Activated naive CD4-positive, alpha-beta T cell treated with anti-CD3 and anti-CD28 coated beads, Interleukin-2, amount 10 ng/mL, durations not matched to agents 5 hours and 36 hours (primary cell): ENCODE data around the gene GRAMD1B. TPM values are rescaled to one million over a fixed set of nuclear protein-coding genes. Genes with fewer than 3 reads are reported as not detected.

Experiments used
- microRNA-seq: library from miRNA; unstranded; fragments of <30 nt; microRNA quantifications from one replicate; pipeline ENCODE4 v1.2.0, GENCODE V29; 2022; ENCODE audit warnings: borderline microRNAs expressed, borderline replicate concordance
- total RNA-seq, 2 experiments: library from RNA; stranded (reverse); gene quantifications; one replicate each; pipeline ENCODE4 v1.2.3, GENCODE V29; 2021

GRAMD1B gene
- total RNA-seq = 10 to 100 TPM; 27.2 to 30.1 TPM

DNA sequence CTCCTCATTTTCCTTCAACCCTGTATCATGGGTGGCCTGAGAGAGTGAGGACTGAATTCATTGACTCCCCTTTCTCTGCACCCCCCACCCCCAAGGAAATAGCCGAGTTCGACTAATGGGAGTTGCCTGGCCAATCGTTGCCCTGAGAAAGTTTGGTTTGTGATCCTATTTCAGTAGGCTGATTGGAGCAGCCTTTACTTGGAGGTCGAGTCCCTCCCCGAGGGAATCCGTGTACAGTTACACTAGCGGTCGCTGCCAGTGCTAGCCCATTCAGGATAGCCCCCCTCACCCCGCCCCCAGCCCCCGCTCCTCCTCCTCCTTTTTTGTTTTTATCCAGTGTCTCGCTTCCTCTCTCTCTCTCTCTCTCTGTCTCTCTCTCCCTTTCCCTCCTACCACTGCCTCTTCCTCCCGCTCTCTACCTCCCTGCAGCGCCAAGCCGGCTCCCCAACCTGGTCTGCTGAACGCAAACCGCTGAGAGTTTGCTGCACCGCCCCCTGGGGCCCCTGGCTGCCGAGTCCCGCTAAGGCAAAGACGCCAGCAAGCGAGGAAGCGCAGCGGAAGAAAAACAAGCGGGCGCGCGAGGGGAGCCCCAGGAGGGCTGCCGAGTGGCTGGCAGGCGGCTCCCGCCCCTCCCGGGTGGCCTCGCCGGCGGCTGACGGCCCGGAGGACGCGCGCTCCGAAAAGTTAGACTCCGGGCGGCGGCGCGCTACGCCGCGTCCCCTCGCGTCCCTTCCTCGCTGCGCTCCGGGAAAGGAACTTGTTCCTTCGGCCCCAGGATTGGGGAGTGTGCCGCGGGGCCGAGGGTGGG, at the start of gene GRAMD1B:
TSS of gene GRAMD1B (plus strand) at position 357 of the 808 bp plus-strand sequence. CDS start 524 bp downstream, outside the sequence.

DNA sequence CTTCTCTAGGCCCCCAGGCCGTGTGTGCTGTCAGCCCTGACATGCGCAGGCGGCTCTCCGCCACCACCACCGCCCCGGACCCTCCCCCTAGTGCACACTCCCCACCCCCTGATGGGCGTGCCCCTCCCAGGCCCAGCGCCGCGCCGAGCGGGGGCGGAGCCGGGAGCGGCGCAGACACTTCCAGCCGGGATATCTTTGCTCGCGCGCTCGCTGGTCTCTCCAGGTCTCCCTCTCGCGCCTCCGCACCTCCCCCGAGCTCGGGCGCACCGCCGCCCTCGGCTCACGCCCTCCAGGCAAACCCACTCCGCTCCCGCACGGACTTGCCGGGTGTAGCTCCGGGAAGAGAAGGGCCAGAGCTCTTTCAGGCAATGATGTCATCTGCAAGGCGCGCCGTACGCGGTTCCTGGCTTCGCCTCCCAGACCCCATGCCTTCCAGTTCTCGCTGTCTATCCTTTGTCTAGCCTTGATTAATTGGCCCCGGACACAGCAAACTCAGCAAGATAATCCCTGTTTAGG, 224.6 kb downstream of the GRAMD1B start, which contains the start of gene SCN3B:
TSS of gene SCN3B (minus strand) at position 59 of the 516 bp plus-strand sequence. CDS start 823 bp downstream, outside the sequence.

Small RNA genes lying within 50 kb of the gene (microRNA-seq; reads per million reads assigned to microRNA genes)
- gene MIR4493 = not detected

Other genes starting within 250 kb of the GRAMD1B start
- under 1 TPM; 0.26 to 0.66 TPM for gene CLMP, start 235.0 kb upstream of the GRAMD1B start, total RNA-seq
- under 1 TPM in 1 of 2 experiments, not detected in 1; 0.05 TPM for gene SCN3B, start 224.4 kb downstream of the GRAMD1B start, total RNA-seq